ENCODE measurements around the gene STAT5A. TPM values are rescaled to one million over a fixed set of nuclear protein-coding genes. Genes with fewer than 3 reads are reported as not detected.

Gene STAT5A
- polyA plus RNA-seq, 1 donor (not counting 4 experiments of a cell fraction or from before 2014, with no cell fraction given), result 0.51 TPM

DNA sequence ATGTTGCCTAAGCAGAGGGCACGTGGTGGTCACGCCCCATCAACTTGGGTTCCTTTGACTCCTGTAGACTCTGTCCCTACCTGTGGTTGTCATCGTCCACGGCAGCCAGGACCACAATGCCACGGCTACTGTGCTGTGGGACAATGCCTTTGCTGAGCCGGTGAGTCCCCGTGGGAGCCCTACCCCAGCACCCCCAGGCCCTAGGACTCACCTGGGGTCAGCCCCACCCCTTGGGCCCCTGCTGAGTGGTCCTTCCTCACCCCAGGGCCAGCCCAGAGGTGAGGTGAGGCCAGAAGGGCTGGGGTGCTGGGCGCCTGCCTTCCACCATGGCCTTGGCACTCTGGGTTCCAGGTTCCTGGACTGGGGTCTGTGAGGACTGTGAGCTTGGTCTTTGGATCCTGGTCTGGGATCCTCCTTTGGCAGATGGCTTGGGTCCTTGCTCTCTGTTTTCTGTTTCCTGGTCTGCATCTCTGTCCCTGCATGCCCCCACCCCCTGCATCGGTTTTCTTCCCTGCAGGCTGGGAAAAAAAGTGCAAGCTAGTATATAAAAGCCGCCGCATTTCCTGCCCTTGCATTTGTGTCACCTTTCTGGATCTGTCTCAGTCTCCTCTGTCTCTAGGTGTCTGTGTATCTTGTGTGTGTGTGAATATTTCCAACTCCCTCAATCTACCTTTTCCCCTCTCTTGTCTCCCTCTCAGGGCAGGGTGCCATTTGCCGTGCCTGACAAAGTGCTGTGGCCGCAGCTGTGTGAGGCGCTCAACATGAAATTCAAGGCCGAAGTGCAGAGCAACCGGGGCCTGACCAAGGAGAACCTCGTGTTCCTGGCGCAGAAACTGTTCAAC is 17.5 kb downstream of the STAT5A start:
- Histone ChIP-seq H3K79me2 (ENCODE audit: control insufficient read depth, insufficient read depth, low read length) (no peaks in the 10 kb centered on the region), H3K9me1 (ENCODE audit: control insufficient read depth, extremely low read depth, insufficient read depth, low read length) (no peaks in the 10 kb centered on the region), H2AFZ (ENCODE audit: control insufficient read depth, low read length) (no peak overlapping the region), H3K4me1 (ENCODE audit: control insufficient read depth, extremely low read depth, insufficient read depth, low read length) (no peaks in the 10 kb centered on the region), H3K9me3 (ENCODE audit: control insufficient read depth, low read depth, low read length) (no peaks in the 10 kb centered on the region), H3K36me3 (ENCODE audit: control insufficient read depth in 2 of 2, extremely low read depth in 1 of 2, insufficient read depth in 2 of 2, low read length in 2 of 2) (no peaks in the 10 kb centered on the region), H3K27ac (ENCODE audit: control insufficient read depth, insufficient read depth, low read length) (no peak overlapping the region), H3K4me3 (ENCODE audit: control insufficient read depth in 2 of 3, extremely low read depth in 1 of 3, insufficient read depth in 2 of 3, low read depth in 1 of 3, low read length in 3 of 3) (no peak overlapping the region), H3K9ac (ENCODE audit: control insufficient read depth, extremely low read depth, insufficient read depth, low read length) (no peak overlapping the region), H3K4me2 (ENCODE audit: control insufficient read depth, extremely low read depth, insufficient read depth, low read depth, low read length) (no peak overlapping the region), H3K27me3 (ENCODE audit: control insufficient read depth, extremely low read depth, insufficient read depth, low read length) (peaks cover 7% of the 10 kb centered on the region), H4K20me1 (ENCODE audit: control insufficient read depth, extremely low read depth, insufficient read depth, low read length) (no peaks in the 10 kb centered on the region)
- no peak for TF ChIP-seq EZH2 (IDR thresholded peaks at IDR 0.05; ENCODE audit: low read length)
- TF ChIP-seq, protein P1, sequence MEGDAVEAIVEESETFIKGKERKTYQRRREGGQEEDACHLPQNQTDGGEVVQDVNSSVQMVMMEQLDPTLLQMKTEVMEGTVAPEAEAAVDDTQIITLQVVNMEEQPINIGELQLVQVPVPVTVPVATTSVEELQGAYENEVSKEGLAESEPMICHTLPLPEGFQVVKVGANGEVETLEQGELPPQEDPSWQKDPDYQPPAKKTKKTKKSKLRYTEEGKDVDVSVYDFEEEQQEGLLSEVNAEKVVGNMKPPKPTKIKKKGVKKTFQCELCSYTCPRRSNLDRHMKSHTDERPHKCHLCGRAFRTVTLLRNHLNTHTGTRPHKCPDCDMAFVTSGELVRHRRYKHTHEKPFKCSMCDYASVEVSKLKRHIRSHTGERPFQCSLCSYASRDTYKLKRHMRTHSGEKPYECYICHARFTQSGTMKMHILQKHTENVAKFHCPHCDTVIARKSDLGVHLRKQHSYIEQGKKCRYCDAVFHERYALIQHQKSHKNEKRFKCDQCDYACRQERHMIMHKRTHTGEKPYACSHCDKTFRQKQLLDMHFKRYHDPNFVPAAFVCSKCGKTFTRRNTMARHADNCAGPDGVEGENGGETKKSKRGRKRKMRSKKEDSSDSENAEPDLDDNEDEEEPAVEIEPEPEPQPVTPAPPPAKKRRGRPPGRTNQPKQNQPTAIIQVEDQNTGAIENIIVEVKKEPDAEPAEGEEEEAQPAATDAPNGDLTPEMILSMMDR (optimal IDR thresholded peaks at IDR 0.05 in 1 of 3, IDR thresholded peaks at IDR 0.05 in 1 of 3, conservative IDR thresholded peaks at IDR 0.05 in 1 of 3; ENCODE audit: extremely low read depth in 1 of 3, insufficient read depth in 2 of 3, low read length in 3 of 3), result no peak
- dilution Hi-C loops (cut with MboI; ENCODE audit: extremely low pct_ligation_motif_present, low sequenced_read_pairs), result loop anchor here (25.0 kb wide), 1 partner anchor 207 kb away; no protein-coding TSS in a partner anchor
- FAIRE-seq (no peak), DNase-seq (ENCODE audit: low read depth, low spot score) (no peak)

DNA sequence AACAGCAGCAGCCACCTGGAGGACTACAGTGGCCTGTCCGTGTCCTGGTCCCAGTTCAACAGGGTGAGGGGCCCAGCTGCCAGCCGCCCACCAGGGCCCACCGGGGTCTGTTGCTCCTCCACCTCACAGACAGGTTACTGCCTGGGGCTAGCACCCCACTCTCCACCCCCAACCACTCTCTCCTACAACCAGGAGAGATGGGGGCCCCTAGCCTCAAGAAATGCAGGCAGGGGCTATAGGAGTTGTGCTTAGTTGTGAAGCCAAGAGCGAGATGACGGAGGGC is 18.0 kb downstream of the STAT5A start:
- Histone ChIP-seq H3K9me3 (ENCODE audit: control insufficient read depth, low read depth, low read length) (no peaks in the 10 kb centered on the region), H3K27me3 (ENCODE audit: control insufficient read depth, extremely low read depth, insufficient read depth, low read length) (peaks cover 7% of the 10 kb centered on the region), H3K79me2 (ENCODE audit: control insufficient read depth, insufficient read depth, low read length) (no peaks in the 10 kb centered on the region), H3K9ac (ENCODE audit: control insufficient read depth, extremely low read depth, insufficient read depth, low read length) (no peak overlapping the region), H2AFZ (ENCODE audit: control insufficient read depth, low read length) (no peak overlapping the region), H3K36me3 (ENCODE audit: control insufficient read depth in 2 of 2, extremely low read depth in 1 of 2, insufficient read depth in 2 of 2, low read length in 2 of 2) (no peaks in the 10 kb centered on the region), H3K4me3 (ENCODE audit: control insufficient read depth in 2 of 3, extremely low read depth in 1 of 3, insufficient read depth in 2 of 3, low read depth in 1 of 3, low read length in 3 of 3) (no peak overlapping the region), H3K4me2 (ENCODE audit: control insufficient read depth, extremely low read depth, insufficient read depth, low read depth, low read length) (no peak overlapping the region), H3K9me1 (ENCODE audit: control insufficient read depth, extremely low read depth, insufficient read depth, low read length) (no peaks in the 10 kb centered on the region), H4K20me1 (ENCODE audit: control insufficient read depth, extremely low read depth, insufficient read depth, low read length) (no peaks in the 10 kb centered on the region), H3K4me1 (ENCODE audit: control insufficient read depth, extremely low read depth, insufficient read depth, low read length) (no peaks in the 10 kb centered on the region), H3K27ac (ENCODE audit: control insufficient read depth, insufficient read depth, low read length) (no peak overlapping the region)
- dilution Hi-C loops (cut with MboI; ENCODE audit: extremely low pct_ligation_motif_present, low sequenced_read_pairs), result loop anchor here (25.0 kb wide), 1 partner anchor 206 kb away; no protein-coding TSS in a partner anchor
- TF ChIP-seq EZH2 (IDR thresholded peaks at IDR 0.05; ENCODE audit: low read length), result no peak
- TF ChIP-seq, protein P1 (optimal IDR thresholded peaks at IDR 0.05 in 1 of 3, IDR thresholded peaks at IDR 0.05 in 1 of 3, conservative IDR thresholded peaks at IDR 0.05 in 1 of 3; ENCODE audit: extremely low read depth in 1 of 3, insufficient read depth in 2 of 3, low read length in 3 of 3), result no peak
- no peak for DNase-seq (ENCODE audit: low read depth, low spot score)
- no peak for FAIRE-seq
